Activated naive CD8-positive, alpha-beta T cell treated with anti-CD3 and anti-CD28 coated beads, Interleukin-2, amount 10 ng/mL, durations not matched to agents 7 days and 5 days (primary cell): Measurements from ENCODE around the gene CXXC1. TPM values are rescaled to one million over a fixed set of nuclear protein-coding genes. Genes with fewer than 3 reads are reported as not detected.

Experiments used
- ATAC-seq: fragments of 150-1000 bp; cut with Tn5 transposase; one replicate; pipeline ENCODE4 v1.10.0; 2021; ENCODE audit warnings: low read depth, moderate library complexity
- POLR2A ChIA-PET: fragments of 350-600 bp; sonication (Branson Sonifier 250); formaldehyde crosslinking; loops from one replicate; lab custom pipeline; 2021; ENCODE audit warnings: antibody characterized with exemption; lab: Charles Lee
- DNase-seq: peaks from one replicate; pipeline ENCODE4 v3.0.0; 2021
- H3K27ac Mint-ChIP-seq: one replicate; pipeline ENCODE4 v1.8.0; 2022; ENCODE audit warnings: mild to moderate bottlenecking, mixed read lengths
- H3K27me3 Mint-ChIP-seq: one replicate; pipeline ENCODE4 v1.8.0; 2022; ENCODE audit warnings: mild to moderate bottlenecking, moderate library complexity, mixed read lengths
- H3K36me3 Mint-ChIP-seq: one replicate; pipeline ENCODE4 v1.8.0; 2021; ENCODE audit warnings: mild to moderate bottlenecking, mixed read lengths
- H3K4me1 Mint-ChIP-seq: one replicate; pipeline ENCODE4 v1.8.0; 2021; ENCODE audit warnings: mixed read lengths
- H3K4me3 Mint-ChIP-seq: one replicate; pipeline ENCODE4 v1.8.0; 2022; ENCODE audit warnings: mild to moderate bottlenecking, moderate library complexity, mixed read lengths
- H3K9me3 Mint-ChIP-seq: one replicate; pipeline ENCODE4 v1.8.0; 2021; ENCODE audit warnings: mixed read lengths
- total RNA-seq, 2 experiments: library from RNA; stranded (reverse); gene quantifications; one replicate each; pipeline ENCODE4 v1.2.3, GENCODE V29; 2021

CXXC1 gene
- total RNA-seq, 2 experiments from 2014 or later: 155 to 160 TPM

- peaks cover 33% of the 10 kb centered on the region for H3K36me3 Mint-ChIP-seq
- DNase-seq (no peak), ATAC-seq (peak; percentile 0)
- peak overlapping the region; percentile 94 for H3K4me3 Mint-ChIP-seq
- no peaks in the 10 kb centered on the region for H3K27me3 Mint-ChIP-seq
- peaks cover 20% of the 10 kb centered on the region for H3K4me1 Mint-ChIP-seq
- no peaks in the 10 kb centered on the region for H3K9me3 Mint-ChIP-seq
- H3K27ac Mint-ChIP-seq: peak overlapping the region; percentile 98
- POLR2A ChIA-PET: no interaction called here
Measured at GRCh38 chr18:50287028-50287440, 458 bp downstream of the CXXC1 start.

GRCh38 chr18:50286391-50287027 is 983 bp downstream of the CXXC1 start:
- peaks cover 33% of the 10 kb centered on the region for H3K36me3 Mint-ChIP-seq
- H3K27me3 Mint-ChIP-seq: no peaks in the 10 kb centered on the region
- H3K4me3 Mint-ChIP-seq: peak overlapping the region; percentile 94
- ATAC-seq (no peak), DNase-seq (no peak)
- no peaks in the 10 kb centered on the region for H3K9me3 Mint-ChIP-seq
- peak overlapping the region; percentile 98 for H3K27ac Mint-ChIP-seq
- H3K4me1 Mint-ChIP-seq: peaks cover 20% of the 10 kb centered on the region
- POLR2A ChIA-PET: interaction anchor here (0.6 kb wide), 1 partner anchor 27 kb away, joined by 7 read pairs; no protein-coding TSS in a partner anchor

GRCh38 chr18:50285631-50286321 is 1.7 kb downstream of the CXXC1 start:
- POLR2A ChIA-PET: no interaction called here
- Mint-ChIP-seq H3K27me3 (no peaks in the 10 kb centered on the region), H3K36me3 (peaks cover 36% of the 10 kb centered on the region), H3K27ac (peak overlapping the region; percentile 98), H3K9me3 (no peaks in the 10 kb centered on the region), H3K4me3 (peak overlapping the region; percentile 94), H3K4me1 (peaks cover 22% of the 10 kb centered on the region)
- DNase-seq (no peak), ATAC-seq (no peak)

- POLR2A ChIA-PET: no interaction called here
- ATAC-seq (no peak), DNase-seq (no peak)
- Mint-ChIP-seq H3K4me1 (peaks cover 28% of the 10 kb centered on the region), H3K27ac (no peak overlapping the region), H3K4me3 (no peak overlapping the region), H3K9me3 (no peaks in the 10 kb centered on the region), H3K36me3 (peaks cover 40% of the 10 kb centered on the region), H3K27me3 (no peaks in the 10 kb centered on the region)
Measured at GRCh38 chr18:50285071-50285470, 2.4 kb downstream of the CXXC1 start.

- DNase-seq (no peak), ATAC-seq (no peak)
- Mint-ChIP-seq H3K27ac (peak overlapping the region; percentile 64), H3K4me1 (peaks cover 32% of the 10 kb centered on the region), H3K4me3 (peak overlapping the region; percentile 1), H3K9me3 (no peaks in the 10 kb centered on the region), H3K27me3 (no peaks in the 10 kb centered on the region), H3K36me3 (peaks cover 41% of the 10 kb centered on the region)
- POLR2A ChIA-PET: no interaction called here
Measured at GRCh38 chr18:50284255-50284885, 3.1 kb downstream of the CXXC1 start.

GRCh38 chr18:50283469-50284209 is 3.9 kb downstream of the CXXC1 start:
- Mint-ChIP-seq H3K4me3 (no peak overlapping the region), H3K27ac (peak overlapping the region; percentile 64), H3K27me3 (no peaks in the 10 kb centered on the region), H3K36me3 (peaks cover 41% of the 10 kb centered on the region), H3K9me3 (no peaks in the 10 kb centered on the region), H3K4me1 (peaks cover 37% of the 10 kb centered on the region)
- POLR2A ChIA-PET: interaction anchor here (3.0 kb wide), 1 partner anchor 23 kb away, joined by 14 read pairs; no protein-coding TSS in a partner anchor
- ATAC-seq (no peak), DNase-seq (no peak)

GRCh38 chr18:50282521-50283335 is 4.8 kb downstream of the CXXC1 start:
- H3K27ac Mint-ChIP-seq: peak overlapping the region; percentile 64
- POLR2A ChIA-PET: interaction anchor here (3.0 kb wide), 1 partner anchor 24 kb away, joined by 14 read pairs; no protein-coding TSS in a partner anchor
- H3K4me1 Mint-ChIP-seq: peaks cover 39% of the 10 kb centered on the region
- H3K36me3 Mint-ChIP-seq: peaks cover 41% of the 10 kb centered on the region
- H3K4me3 Mint-ChIP-seq: peak overlapping the region; percentile 17
- no peaks in the 10 kb centered on the region for H3K27me3 Mint-ChIP-seq
- ATAC-seq: no peak
- H3K9me3 Mint-ChIP-seq: no peaks in the 10 kb centered on the region
- DNase-seq: no peak

GRCh38 chr18:50281972-50282520 is 5.4 kb downstream of the CXXC1 start:
- DNase-seq: no peak
- no peaks in the 10 kb centered on the region for H3K9me3 Mint-ChIP-seq
- H3K36me3 Mint-ChIP-seq: peaks cover 39% of the 10 kb centered on the region
- peak overlapping the region; percentile 84 for H3K4me3 Mint-ChIP-seq
- H3K4me1 Mint-ChIP-seq: peaks cover 39% of the 10 kb centered on the region
- peak overlapping the region; percentile 97 for H3K27ac Mint-ChIP-seq
- ATAC-seq: no peak
- no peaks in the 10 kb centered on the region for H3K27me3 Mint-ChIP-seq
- POLR2A ChIA-PET: interaction anchor here (0.8 to 3.0 kb wide), 11 partner anchors 8 to 462 kb away, joined by 3 to 17 read pairs (median 8); partner anchors contain the start of genes CFAP53 and SKA1

- ATAC-seq: peak; percentile 91
- POLR2A ChIA-PET: interaction anchor here (0.6 to 3.0 kb wide), 12 partner anchors 9 to 749 kb away, joined by 3 to 17 read pairs (median 8); partner anchors contain the start of genes CFAP53, SKA1 and SMAD4
Measured at GRCh38 chr18:50281295-50281971, 6.1 kb downstream of the CXXC1 start, which contains the start of gene MBD1. Gene MBD1, minus strand, starts transcription at chr18:50281523. Its CDS starts 1,531 bp downstream, at chr18:50279992.

GRCh38 chr18:50280707-50281294 is 6.7 kb downstream of the CXXC1 start:
- H3K9me3 Mint-ChIP-seq: no peaks in the 10 kb centered on the region
- DNase-seq: no peak
- H3K36me3 Mint-ChIP-seq: peaks cover 37% of the 10 kb centered on the region
- no peak for ATAC-seq
- H3K4me1 Mint-ChIP-seq: peaks cover 31% of the 10 kb centered on the region
- peak overlapping the region; percentile 84 for H3K4me3 Mint-ChIP-seq
- H3K27ac Mint-ChIP-seq: peak overlapping the region; percentile 97
- H3K27me3 Mint-ChIP-seq: no peaks in the 10 kb centered on the region
- POLR2A ChIA-PET: interaction anchor here (0.6 to 3.0 kb wide), 9 partner anchors 9 to 749 kb away, joined by 3 to 17 read pairs (median 8); partner anchors contain the start of gene SMAD4

More at GRCh38 chr18:50281295-50281971, 6.1 kb downstream of the CXXC1 start, which contains the start of gene MBD1:
- peaks cover 34% of the 10 kb centered on the region for H3K4me1 Mint-ChIP-seq
- H3K9me3 Mint-ChIP-seq: no peaks in the 10 kb centered on the region
- DNase-seq: peak; percentile 93
- no peaks in the 10 kb centered on the region for H3K27me3 Mint-ChIP-seq
- peak within 1 kb of the TSS; percentile 84 for H3K4me3 Mint-ChIP-seq
- H3K27ac Mint-ChIP-seq: peak within 1 kb of the TSS; percentile 97
- H3K36me3 Mint-ChIP-seq: peaks cover 35% of the 10 kb centered on the region

- no peak overlapping the region for H3K27ac Mint-ChIP-seq
- H3K36me3 Mint-ChIP-seq: peaks cover 41% of the 10 kb centered on the region
- H3K27me3 Mint-ChIP-seq: no peaks in the 10 kb centered on the region
- POLR2A ChIA-PET: no interaction called here
- H3K4me3 Mint-ChIP-seq: peak overlapping the region; percentile 84
- H3K4me1 Mint-ChIP-seq: peaks cover 29% of the 10 kb centered on the region
- ATAC-seq: no peak
- H3K9me3 Mint-ChIP-seq: no peaks in the 10 kb centered on the region
- DNase-seq: no peak
Measured at GRCh38 chr18:50279752-50280151, 7.7 kb downstream of the CXXC1 start.
